ENCODE data around the gene TEAD4. TPM values are rescaled to one million over a fixed set of nuclear protein-coding genes. Genes with fewer than 3 reads are reported as not detected.

TEAD4 gene
- total RNA-seq, 1 experiment from 2014 or later: 39.8 TPM

DNA sequence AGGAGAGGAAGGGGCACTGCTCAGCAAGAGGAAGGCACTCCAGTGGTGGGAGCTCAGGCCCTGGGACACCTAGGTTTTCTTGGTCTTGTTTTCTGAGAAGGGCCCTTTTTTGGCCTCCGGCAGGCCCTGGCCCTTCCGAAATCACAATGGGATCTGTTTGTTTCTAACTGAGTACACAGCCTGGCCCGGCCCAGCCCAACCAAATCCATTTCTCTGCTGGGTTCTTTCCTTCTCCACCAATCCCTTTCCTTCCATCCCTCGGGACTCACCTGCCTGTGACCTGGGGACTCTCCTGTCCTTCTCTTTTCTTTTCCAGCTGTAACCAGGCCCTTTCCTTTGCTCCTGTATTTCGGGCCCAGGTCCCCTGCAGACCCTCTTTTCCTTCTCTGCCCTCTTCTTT is 18.6 kb downstream of the TEAD4 start:
- no TSS peak for BruUV-seq (replicated peaks)
- CTCF ChIA-PET: no interaction called here
- POLR2A ChIA-PET (ENCODE audit: low non-redundant PET): no interaction called here
- Histone ChIP-seq H3K4me3 (ENCODE audit: low read depth, low read length, poor library complexity, severe bottlenecking) (no peak overlapping the region), H3K27ac (ENCODE audit: low read depth, low read length, poor library complexity, severe bottlenecking) (no peak overlapping the region), H3K36me3 (ENCODE audit: insufficient read depth, low read length, poor library complexity, severe bottlenecking) (no peaks in the 10 kb centered on the region), H3K27me3 (replicated peaks; ENCODE audit: insufficient read depth, low read depth, low read length, poor library complexity) (no peaks in the 10 kb centered on the region), H3K9me3 (ENCODE audit: low read depth, low read length, poor library complexity, severe bottlenecking) (no peaks in the 10 kb centered on the region), H3K4me1 (ENCODE audit: insufficient read depth, low read length, poor library complexity, severe bottlenecking) (peaks cover 5% of the 10 kb centered on the region)
- intact Hi-C loops (cut with micrococcal nuclease; ENCODE audit: unreplicated experiment): no loop called here
- no peak for DNase-seq (ENCODE audit: low spot score)
- TF ChIP-seq EZH2 (IDR thresholded peaks at IDR 0.05; ENCODE audit: borderline replicate concordance, low read depth, low read length, poor library complexity, severe bottlenecking): no peak
- no peak for TF ChIP-seq CTCF (conservative IDR thresholded peaks at IDR 0.05; ENCODE audit: low read depth, low read length)

DNA sequence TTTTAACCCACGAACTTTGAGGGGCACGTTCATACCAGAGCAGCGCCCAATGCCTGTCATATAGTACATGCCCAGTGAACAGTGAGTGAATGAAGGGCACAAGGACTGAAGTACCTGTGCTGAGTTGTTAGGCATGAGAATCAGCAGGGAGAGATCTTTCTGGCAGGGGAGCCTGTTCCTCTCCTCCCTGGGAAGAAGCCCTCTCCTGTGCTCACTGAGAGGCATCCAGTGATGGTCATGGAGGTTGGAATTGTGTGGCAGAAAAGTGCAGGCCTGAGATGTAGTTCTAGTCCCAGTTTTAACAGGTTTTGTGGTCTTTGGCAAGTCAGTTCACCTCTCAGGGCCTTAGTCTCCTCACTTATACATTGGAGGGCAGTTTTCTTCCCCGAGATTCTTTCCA is 20.6 kb downstream of the TEAD4 start:
- no peak overlapping the region for H3K4me3 ChIP-seq (ENCODE audit: low read depth, low read length, poor library complexity, severe bottlenecking)
- no peak for DNase-seq (ENCODE audit: low spot score)
- intact Hi-C loops (cut with micrococcal nuclease; ENCODE audit: unreplicated experiment): no loop called here
- no peak overlapping the region for H3K27ac ChIP-seq (ENCODE audit: low read depth, low read length, poor library complexity, severe bottlenecking)
- no peaks in the 10 kb centered on the region for H3K9me3 ChIP-seq (ENCODE audit: low read depth, low read length, poor library complexity, severe bottlenecking)
- H3K4me1 ChIP-seq (ENCODE audit: insufficient read depth, low read length, poor library complexity, severe bottlenecking): no peaks in the 10 kb centered on the region
- no TSS peak for BruUV-seq (replicated peaks)
- H3K36me3 ChIP-seq (ENCODE audit: insufficient read depth, low read length, poor library complexity, severe bottlenecking): no peaks in the 10 kb centered on the region
- H3K27me3 ChIP-seq (replicated peaks; ENCODE audit: insufficient read depth, low read depth, low read length, poor library complexity): no peaks in the 10 kb centered on the region
- TF ChIP-seq CTCF (conservative IDR thresholded peaks at IDR 0.05; ENCODE audit: low read depth, low read length): no peak
- no peak for TF ChIP-seq EZH2 (IDR thresholded peaks at IDR 0.05; ENCODE audit: borderline replicate concordance, low read depth, low read length, poor library complexity, severe bottlenecking)
- ChIA-PET POLR2A (ENCODE audit: low non-redundant PET) (no interaction called here), CTCF (no interaction called here)

- H3K4me3 ChIP-seq (ENCODE audit: low read depth, low read length, poor library complexity, severe bottlenecking): no peak overlapping the region
- no peaks in the 10 kb centered on the region for H3K4me1 ChIP-seq (ENCODE audit: insufficient read depth, low read length, poor library complexity, severe bottlenecking)
- DNase-seq (ENCODE audit: low spot score): no peak
- no peaks in the 10 kb centered on the region for H3K36me3 ChIP-seq (ENCODE audit: insufficient read depth, low read length, poor library complexity, severe bottlenecking)
- no TSS peak for BruUV-seq (replicated peaks)
- no peaks in the 10 kb centered on the region for H3K9me3 ChIP-seq (ENCODE audit: low read depth, low read length, poor library complexity, severe bottlenecking)
- ChIA-PET POLR2A (ENCODE audit: low non-redundant PET) (no interaction called here), CTCF (no interaction called here)
- no peak overlapping the region for H3K27ac ChIP-seq (ENCODE audit: low read depth, low read length, poor library complexity, severe bottlenecking)
- no peaks in the 10 kb centered on the region for H3K27me3 ChIP-seq (replicated peaks; ENCODE audit: insufficient read depth, low read depth, low read length, poor library complexity)
- TF ChIP-seq EZH2 (IDR thresholded peaks at IDR 0.05; ENCODE audit: borderline replicate concordance, low read depth, low read length, poor library complexity, severe bottlenecking) (no peak), CTCF (conservative IDR thresholded peaks at IDR 0.05; ENCODE audit: low read depth, low read length) (no peak)
- intact Hi-C loops (cut with micrococcal nuclease; ENCODE audit: unreplicated experiment): no loop called here
Observed at GRCh38 chr12:2980630-2981029, 21.4 kb downstream of the TEAD4 start.

Measured in A673 (cell line).